ENCODE measurements around the gene IFT81.

DNA sequence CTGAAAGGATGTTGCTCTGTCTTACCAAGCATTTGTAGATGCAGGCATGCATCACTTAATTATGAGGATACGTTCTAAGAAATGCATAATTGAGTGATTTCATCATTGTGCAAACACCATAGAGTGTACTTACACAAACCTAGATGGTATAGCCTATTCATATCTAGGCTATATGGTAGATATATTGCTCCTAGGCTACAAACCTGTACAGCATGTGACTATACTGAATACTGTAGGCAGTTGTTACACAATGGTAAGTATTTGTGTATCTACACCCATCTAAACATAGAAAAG lies 75.9 kb downstream of the IFT81 start:
- TF ChIP-seq, protein P1, sequence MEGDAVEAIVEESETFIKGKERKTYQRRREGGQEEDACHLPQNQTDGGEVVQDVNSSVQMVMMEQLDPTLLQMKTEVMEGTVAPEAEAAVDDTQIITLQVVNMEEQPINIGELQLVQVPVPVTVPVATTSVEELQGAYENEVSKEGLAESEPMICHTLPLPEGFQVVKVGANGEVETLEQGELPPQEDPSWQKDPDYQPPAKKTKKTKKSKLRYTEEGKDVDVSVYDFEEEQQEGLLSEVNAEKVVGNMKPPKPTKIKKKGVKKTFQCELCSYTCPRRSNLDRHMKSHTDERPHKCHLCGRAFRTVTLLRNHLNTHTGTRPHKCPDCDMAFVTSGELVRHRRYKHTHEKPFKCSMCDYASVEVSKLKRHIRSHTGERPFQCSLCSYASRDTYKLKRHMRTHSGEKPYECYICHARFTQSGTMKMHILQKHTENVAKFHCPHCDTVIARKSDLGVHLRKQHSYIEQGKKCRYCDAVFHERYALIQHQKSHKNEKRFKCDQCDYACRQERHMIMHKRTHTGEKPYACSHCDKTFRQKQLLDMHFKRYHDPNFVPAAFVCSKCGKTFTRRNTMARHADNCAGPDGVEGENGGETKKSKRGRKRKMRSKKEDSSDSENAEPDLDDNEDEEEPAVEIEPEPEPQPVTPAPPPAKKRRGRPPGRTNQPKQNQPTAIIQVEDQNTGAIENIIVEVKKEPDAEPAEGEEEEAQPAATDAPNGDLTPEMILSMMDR (IDR thresholded peaks at IDR 0.05; ENCODE audit: poor library complexity) = no peak
- TF ChIP-seq EZH2phosphoT487 (IDR thresholded peaks at IDR 0.05; ENCODE audit: low read depth, severe bottlenecking, unreplicated experiment) = no peak
- no peak for TF ChIP-seq EZH2 (IDR thresholded peaks at IDR 0.05; ENCODE audit: borderline replicate concordance)
